Measurements from ENCODE around the gene CERS4. TPM values are rescaled to one million over a fixed set of nuclear protein-coding genes. Genes with fewer than 3 reads are reported as not detected.
A peak's percentile ranks its signal among the peaks of the same experiment; 100 is the strongest.
"Not testable (repeated sequence)": the region's sequence is repeated elsewhere in the genome, so short reads cannot be mapped to it uniquely, and the experiment has no call there.

Gene CERS4
- total and polyA plus RNA-seq, 3 experiments from 2014 or later: 13.3 to 21.9 (median 21.5) TPM

DNA sequence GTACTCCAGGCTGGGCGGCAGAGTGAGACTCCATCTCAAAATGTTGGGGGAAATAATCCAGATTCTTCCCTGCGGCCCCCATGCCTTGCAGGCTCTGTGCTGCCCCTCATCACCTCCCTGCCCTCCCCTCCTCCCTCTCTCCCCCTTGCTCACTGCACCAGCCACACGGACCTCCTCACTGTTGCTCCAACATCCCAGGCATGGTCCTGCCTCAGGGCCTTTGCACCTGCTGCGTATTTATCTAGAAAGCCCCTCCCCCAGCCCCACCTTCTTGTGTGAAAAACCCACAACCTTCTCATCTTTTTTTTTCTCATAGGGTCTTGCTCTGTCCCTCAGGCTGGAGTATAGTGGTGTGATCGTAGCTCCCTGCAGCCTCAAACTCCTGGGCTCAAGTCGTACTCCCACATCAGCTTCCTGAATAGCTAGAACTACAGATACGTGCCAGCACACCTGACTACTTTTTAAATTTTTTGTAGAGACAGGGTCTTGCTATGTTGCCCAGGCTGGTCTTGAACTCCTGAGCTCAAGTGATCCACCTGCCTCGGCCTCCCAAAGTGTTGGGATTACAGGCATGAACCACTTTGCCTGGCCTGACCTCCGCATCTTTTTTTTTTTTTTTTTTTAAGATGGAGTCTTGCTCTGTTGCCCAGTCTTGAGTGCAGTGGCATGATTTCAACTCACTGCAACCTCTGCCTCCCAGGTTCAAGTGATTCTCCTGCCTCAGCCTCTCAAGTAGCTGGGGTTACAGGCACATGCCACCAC, 38.1 kb downstream of the CERS4 start:
- H3K9me3 Mint-ChIP-seq; H3K4me1 ChIP-seq (ENCODE audit: insufficient read depth, low read length); H3K27me3 Mint-ChIP-seq; H3K4me3 Mint-ChIP-seq; POLR2A ChIA-PET; H3K36me3 ChIP-seq (ENCODE audit: insufficient read depth, low read length); H3K4me1 Mint-ChIP-seq; H3K9me3 ChIP-seq (ENCODE audit: low read length); H3K4me3 ChIP-seq (ENCODE audit: low read length); DNase-seq; H3K27ac ChIP-seq (ENCODE audit: low read depth, low read length); H3K27me3 ChIP-seq (ENCODE audit: insufficient read depth, low read length, poor library complexity, severe bottlenecking); H3K27ac Mint-ChIP-seq: not testable (repeated sequence)
- CTCF ChIA-PET: interaction anchor here (0.6 kb wide), 1 partner anchor 1162 kb away, joined by 3 read pairs; no protein-coding TSS in a partner anchor
- H3K36me3 Mint-ChIP-seq: peaks cover 10 to 22% (median 13%) of the 10 kb centered on the region in 3 donors

DNA sequence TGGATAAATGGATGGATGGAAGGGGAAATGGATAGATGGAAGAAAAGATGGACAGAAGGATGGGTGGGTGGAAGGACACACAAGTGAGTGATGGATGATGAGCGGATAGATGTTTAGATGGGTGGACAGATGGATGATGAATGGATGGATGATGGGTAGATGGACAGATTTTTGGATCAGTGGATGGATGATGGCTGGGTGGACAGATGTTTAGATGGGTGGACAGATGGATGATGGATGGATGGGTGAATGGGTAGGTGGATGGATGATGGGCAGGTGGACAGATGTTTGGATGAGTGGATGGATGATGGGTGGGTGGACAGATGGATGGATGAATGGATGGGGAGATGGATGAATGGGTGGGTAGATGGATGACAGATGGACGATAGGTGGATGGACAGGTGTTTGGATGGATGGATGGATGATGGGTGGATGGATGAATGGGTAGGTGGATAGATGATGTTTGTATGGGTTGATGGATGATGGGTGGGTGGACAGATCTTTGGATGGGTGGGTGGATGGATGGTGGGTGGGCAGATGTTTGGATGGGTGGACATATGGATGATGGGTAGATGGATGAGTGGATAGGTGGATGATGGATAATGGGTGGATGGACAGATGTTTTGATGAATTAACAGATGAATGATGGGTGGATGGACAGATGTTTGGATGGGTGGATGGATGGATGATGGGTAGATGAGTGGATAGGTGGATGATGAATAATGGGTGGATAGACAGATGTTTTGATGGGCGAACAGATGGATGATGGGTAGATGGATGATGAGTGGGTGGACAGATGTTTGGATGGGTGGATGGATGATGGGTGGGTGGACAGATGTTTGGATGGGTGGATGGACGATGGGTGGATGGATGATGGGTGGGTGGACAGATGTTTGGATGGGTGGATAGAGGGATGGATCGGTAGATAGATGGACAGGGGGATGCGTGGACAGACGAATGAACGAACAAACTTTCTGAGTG, 39.5 kb downstream of the CERS4 start:
- POLR2A ChIA-PET: no interaction called here
- Histone ChIP-seq H3K4me1 (ENCODE audit: insufficient read depth, low read length) (no peaks in the 10 kb centered on the region), H3K4me3 (ENCODE audit: low read length) (no peak overlapping the region), H3K27me3 (ENCODE audit: insufficient read depth, low read length, poor library complexity, severe bottlenecking) (no peaks in the 10 kb centered on the region), H3K36me3 (ENCODE audit: insufficient read depth, low read length) (no peaks in the 10 kb centered on the region), H3K27ac (ENCODE audit: low read depth, low read length) (no peak overlapping the region), H3K9me3 (ENCODE audit: low read length) (no peaks in the 10 kb centered on the region)
- Mint-ChIP-seq H3K27ac (peak overlapping the region in 5 of 8 donors; percentile 5 to 84 (median 71)), H3K9me3 (no peaks in the 10 kb centered on the region), H3K27me3 (no peaks in the 10 kb centered on the region), H3K4me1 (peaks cover 4 to 8% (median 5%) of the 10 kb centered on the region in 3 donors), H3K36me3 (peaks cover 6 to 20% (median 9%) of the 10 kb centered on the region in 3 donors), H3K4me3 (no peak overlapping the region)
- CTCF ChIA-PET: no interaction called here
- no peak for DNase-seq

DNA sequence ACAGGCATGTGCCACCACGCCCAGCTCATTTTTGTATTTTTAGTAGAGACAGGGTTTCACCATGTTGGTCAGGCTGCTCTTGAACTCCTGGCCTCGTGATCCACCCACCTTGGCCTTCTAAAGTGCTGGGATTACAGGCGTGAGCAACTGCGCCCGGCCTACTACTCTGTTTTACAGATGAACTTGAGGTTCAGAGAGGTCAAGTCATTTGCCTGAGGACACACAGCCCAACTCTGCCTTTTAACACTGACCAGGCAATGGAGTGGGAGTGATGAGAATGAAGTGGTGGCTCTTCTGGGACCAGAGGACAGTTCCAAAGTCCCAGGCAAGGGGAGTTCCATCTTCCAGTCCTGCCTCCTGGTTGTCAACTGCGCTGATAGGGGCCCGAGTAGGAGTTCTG, 41.4 kb downstream of the CERS4 start:
- Histone ChIP-seq H3K27ac (ENCODE audit: low read depth, low read length) (no peak overlapping the region), H3K9me3 (ENCODE audit: low read length) (no peaks in the 10 kb centered on the region), H3K4me3 (ENCODE audit: low read length) (no peak overlapping the region), H3K4me1 (ENCODE audit: insufficient read depth, low read length) (no peaks in the 10 kb centered on the region), H3K36me3 (ENCODE audit: insufficient read depth, low read length) (no peaks in the 10 kb centered on the region), H3K27me3 (ENCODE audit: insufficient read depth, low read length, poor library complexity, severe bottlenecking) (no peaks in the 10 kb centered on the region)
- H3K27me3 Mint-ChIP-seq: no peaks in the 10 kb centered on the region
- H3K4me1 Mint-ChIP-seq: peaks cover 4 to 8% (median 4%) of the 10 kb centered on the region in 3 donors
- CTCF ChIA-PET: interaction anchor here (1.8 kb wide), 1 partner anchor 306 kb away, joined by 8 read pairs; the partner anchor contains the start of gene TIMM44
- H3K27ac Mint-ChIP-seq: no peak overlapping the region
- no peak overlapping the region for H3K4me3 Mint-ChIP-seq
- POLR2A ChIA-PET: no interaction called here
- peaks cover 4 to 20% (median 7%) of the 10 kb centered on the region in 3 donors for H3K36me3 Mint-ChIP-seq
- no peaks in the 10 kb centered on the region for H3K9me3 Mint-ChIP-seq
- DNase-seq: no peak

DNA sequence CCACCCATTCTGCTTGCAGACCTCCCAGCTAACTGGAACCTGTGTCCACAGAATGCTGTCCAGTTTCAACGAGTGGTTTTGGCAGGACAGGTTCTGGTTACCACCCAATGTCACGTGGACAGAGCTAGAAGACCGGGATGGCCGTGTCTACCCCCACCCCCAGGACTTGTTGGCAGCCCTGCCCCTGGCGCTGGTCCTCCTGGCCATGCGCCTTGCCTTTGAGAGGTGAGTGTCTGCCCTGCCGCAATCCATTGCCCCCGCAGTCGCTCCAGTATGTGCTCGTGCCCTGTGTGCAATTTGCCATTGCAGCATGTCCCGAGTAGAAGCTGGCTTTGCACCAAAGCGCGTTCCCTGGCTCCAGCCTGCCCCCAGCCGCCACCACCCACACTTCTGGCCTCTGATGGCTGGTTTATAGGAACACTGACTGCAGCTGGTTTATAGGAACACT, 41.9 kb downstream of the CERS4 start:
- Mint-ChIP-seq H3K9me3 (no peaks in the 10 kb centered on the region), H3K36me3 (peaks cover 4 to 24% (median 7%) of the 10 kb centered on the region in 3 donors), H3K27me3 (no peaks in the 10 kb centered on the region), H3K27ac (no peak overlapping the region), H3K4me3 (no peak overlapping the region), H3K4me1 (peaks cover 4 to 8% (median 4%) of the 10 kb centered on the region in 3 donors)
- Histone ChIP-seq H3K9me3 (ENCODE audit: low read length) (no peaks in the 10 kb centered on the region), H3K4me3 (ENCODE audit: low read length) (no peak overlapping the region), H3K27ac (ENCODE audit: low read depth, low read length) (no peak overlapping the region), H3K36me3 (ENCODE audit: insufficient read depth, low read length) (no peaks in the 10 kb centered on the region), H3K27me3 (ENCODE audit: insufficient read depth, low read length, poor library complexity, severe bottlenecking) (no peaks in the 10 kb centered on the region), H3K4me1 (ENCODE audit: insufficient read depth, low read length) (no peaks in the 10 kb centered on the region)
- ChIA-PET POLR2A (interaction anchor here (0.7 kb wide), 1 partner anchor 287 kb away, joined by 3 read pairs; no protein-coding TSS in a partner anchor), CTCF (interaction anchor here (0.9 to 1.8 kb wide), 3 partner anchors 7 to 307 kb away, joined by 3 to 8 read pairs (median 3); partner anchors contain the start of gene TIMM44)
- no peak for DNase-seq

DNA sequence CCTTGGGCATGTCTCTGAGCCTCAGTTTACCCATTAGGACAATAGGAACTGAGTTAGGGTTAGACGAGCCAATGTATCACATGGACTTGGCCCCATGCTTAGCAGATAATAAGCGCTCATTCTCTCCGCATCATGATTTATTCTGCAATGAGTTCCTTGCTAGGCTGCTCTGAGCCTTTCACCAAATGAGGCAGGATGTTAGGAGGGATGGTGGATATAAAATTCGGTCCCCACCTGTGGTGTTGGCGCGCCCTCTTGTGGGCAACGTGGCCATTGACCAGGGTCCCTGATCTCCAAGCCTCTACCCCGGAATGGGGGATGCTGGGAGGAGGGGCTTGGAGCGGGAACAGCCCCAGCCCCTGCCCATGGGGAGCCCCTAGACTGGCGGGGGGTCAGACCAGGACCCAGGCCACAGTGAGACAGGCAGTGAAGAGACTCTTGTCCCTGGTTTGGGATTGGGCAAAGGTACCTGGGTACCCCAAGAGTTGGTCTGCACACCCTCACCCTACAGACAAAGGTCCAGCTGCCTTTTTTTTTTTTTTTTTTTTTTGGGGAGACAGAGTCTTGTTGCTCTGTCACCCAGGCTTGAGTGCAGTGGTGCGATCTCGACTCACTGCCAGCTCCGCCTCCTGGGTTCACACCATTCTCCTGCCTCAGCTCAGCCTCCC, 43.9 kb downstream of the CERS4 start:
- Mint-ChIP-seq H3K27me3 (no peaks in the 10 kb centered on the region), H3K4me3 (no peak overlapping the region), H3K27ac (peak overlapping the region in 1 of 8 donors; percentile 88), H3K4me1 (peaks cover 4 to 14% (median 8%) of the 10 kb centered on the region in 3 donors), H3K9me3 (no peaks in the 10 kb centered on the region), H3K36me3 (peaks cover 2 to 43% (median 8%) of the 10 kb centered on the region in 3 donors)
- H3K4me3 ChIP-seq (ENCODE audit: low read length): no peak overlapping the region
- H3K27ac ChIP-seq (ENCODE audit: low read depth, low read length): no peak overlapping the region
- peak; percentile 70 to 87 (median 74) for DNase-seq
- no peaks in the 10 kb centered on the region for H3K4me1 ChIP-seq (ENCODE audit: insufficient read depth, low read length)
- no peaks in the 10 kb centered on the region for H3K27me3 ChIP-seq (ENCODE audit: insufficient read depth, low read length, poor library complexity, severe bottlenecking)
- H3K36me3 ChIP-seq (ENCODE audit: insufficient read depth, low read length): no peaks in the 10 kb centered on the region
- H3K9me3 ChIP-seq (ENCODE audit: low read length): no peaks in the 10 kb centered on the region
- ChIA-PET POLR2A (no interaction called here), CTCF (interaction anchor here (0.6 to 1.9 kb wide), 15 partner anchors 8 to 309 kb away, joined by 3 to 16 read pairs (median 3); no protein-coding TSS in a partner anchor)

DNA sequence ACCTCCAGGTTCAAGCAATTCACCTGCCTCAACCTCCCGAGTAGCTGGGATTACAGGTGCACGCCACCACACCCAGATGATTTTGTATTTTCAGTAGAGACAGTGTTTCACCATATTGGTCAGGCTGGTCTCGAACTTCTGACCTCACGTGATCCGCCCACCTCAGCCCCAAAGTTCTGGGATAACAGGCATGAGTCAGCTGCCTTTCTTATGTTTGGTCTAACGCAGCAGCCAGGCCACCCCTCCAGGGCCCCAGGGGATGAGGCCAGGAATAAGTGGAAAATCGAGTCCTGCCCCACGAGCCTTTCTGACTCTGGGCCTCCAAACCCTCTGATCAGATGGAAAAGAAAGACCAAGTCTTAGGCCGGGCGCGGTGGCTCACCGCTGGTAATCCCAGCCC, 44.5 kb downstream of the CERS4 start:
- Histone ChIP-seq H3K36me3 (ENCODE audit: insufficient read depth, low read length) (no peaks in the 10 kb centered on the region), H3K27ac (ENCODE audit: low read depth, low read length) (no peak overlapping the region), H3K9me3 (ENCODE audit: low read length) (no peaks in the 10 kb centered on the region), H3K27me3 (ENCODE audit: insufficient read depth, low read length, poor library complexity, severe bottlenecking) (no peaks in the 10 kb centered on the region), H3K4me1 (ENCODE audit: insufficient read depth, low read length) (no peaks in the 10 kb centered on the region), H3K4me3 (ENCODE audit: low read length) (no peak overlapping the region)
- Mint-ChIP-seq H3K4me1 (peaks cover 2 to 15% (median 8%) of the 10 kb centered on the region in 3 donors), H3K36me3 (peaks cover 0 to 42% (median 4%) of the 10 kb centered on the region in 3 donors), H3K9me3 (no peaks in the 10 kb centered on the region), H3K4me3 (no peak overlapping the region), H3K27ac (no peak overlapping the region), H3K27me3 (no peaks in the 10 kb centered on the region)
- POLR2A ChIA-PET: no interaction called here
- no peak for DNase-seq
- CTCF ChIA-PET: interaction anchor here (0.6 to 1.9 kb wide), 13 partner anchors 8 to 309 kb away, joined by 3 to 16 read pairs (median 3); no protein-coding TSS in a partner anchor

DNA sequence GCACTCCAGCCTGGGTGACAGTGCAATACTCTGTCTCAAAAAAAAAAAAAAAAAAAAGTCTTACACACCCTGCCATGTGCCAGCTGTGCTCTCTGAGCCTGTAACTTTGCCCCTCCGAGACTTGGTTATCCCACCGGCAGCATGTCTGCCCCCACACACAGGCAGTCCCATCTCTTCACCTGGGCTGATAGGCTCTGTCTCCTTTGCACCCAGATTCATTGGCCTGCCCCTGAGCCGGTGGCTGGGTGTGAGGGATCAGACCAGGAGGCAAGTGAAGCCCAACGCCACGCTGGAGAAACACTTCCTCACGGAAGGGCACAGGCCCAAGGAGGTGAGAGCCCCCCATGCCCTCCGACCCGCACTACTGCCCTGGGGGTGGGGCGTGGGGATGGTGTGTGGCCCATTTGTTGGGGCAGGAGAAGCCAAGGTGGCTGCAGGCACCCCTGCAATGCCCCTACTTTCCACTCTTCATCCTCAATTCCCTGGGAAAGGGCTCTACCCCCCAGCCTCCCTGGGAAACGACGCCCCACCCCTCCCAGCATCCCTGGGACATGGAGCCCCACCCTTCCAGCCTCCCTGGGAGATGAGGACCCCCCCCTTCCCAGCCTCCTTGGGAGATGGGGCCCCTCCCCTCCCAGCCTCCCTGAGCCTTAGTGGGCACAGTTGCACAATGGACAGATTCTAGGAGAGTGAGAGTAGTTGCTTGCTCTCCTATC, 45.3 kb downstream of the CERS4 start:
- ChIA-PET POLR2A (no interaction called here), CTCF (interaction anchor here (0.8 to 1.5 kb wide), 6 partner anchors 10 to 401 kb away, joined by 3 to 4 read pairs (median 4); no protein-coding TSS in a partner anchor)
- Mint-ChIP-seq H3K36me3 (peaks cover 0 to 41% (median 4%) of the 10 kb centered on the region in 3 donors), H3K27me3 (no peaks in the 10 kb centered on the region), H3K4me3 (no peak overlapping the region), H3K27ac (peak overlapping the region in 1 of 8 donors; percentile 43), H3K9me3 (no peaks in the 10 kb centered on the region), H3K4me1 (peaks cover 2 to 16% (median 8%) of the 10 kb centered on the region in 3 donors)
- no peaks in the 10 kb centered on the region for H3K4me1 ChIP-seq (ENCODE audit: insufficient read depth, low read length)
- no peak for DNase-seq
- no peak overlapping the region for H3K27ac ChIP-seq (ENCODE audit: low read depth, low read length)
- no peaks in the 10 kb centered on the region for H3K36me3 ChIP-seq (ENCODE audit: insufficient read depth, low read length)
- no peaks in the 10 kb centered on the region for H3K27me3 ChIP-seq (ENCODE audit: insufficient read depth, low read length, poor library complexity, severe bottlenecking)
- no peaks in the 10 kb centered on the region for H3K9me3 ChIP-seq (ENCODE audit: low read length)
- H3K4me3 ChIP-seq (ENCODE audit: low read length): no peak overlapping the region
